GM12891 (cell line): ENCODE results near the gene EVI5.

Source experiments
- POLR2A ChIP-seq: IDR thresholded peaks from 2 replicates; pipeline ENCODE4 v1.6.1; 2011; ENCODE audit warnings: low read depth, low read length, control low read depth
- POLR2AphosphoS5 ChIP-seq: IDR thresholded peaks from 2 replicates; pipeline ENCODE4 v1.6.1; 2011; ENCODE audit warnings: low read depth, low read length, control low read depth
- SPI1 ChIP-seq: IDR thresholded peaks from 2 replicates; pipeline ENCODE4 v1.6.1; 2011; ENCODE audit warnings: low read depth, low read length, control low read depth
- TAF1 ChIP-seq: IDR thresholded peaks from 2 replicates; pipeline ENCODE4 v1.6.1; 2011; ENCODE audit warnings: low read depth, low read length, control low read depth

DNA sequence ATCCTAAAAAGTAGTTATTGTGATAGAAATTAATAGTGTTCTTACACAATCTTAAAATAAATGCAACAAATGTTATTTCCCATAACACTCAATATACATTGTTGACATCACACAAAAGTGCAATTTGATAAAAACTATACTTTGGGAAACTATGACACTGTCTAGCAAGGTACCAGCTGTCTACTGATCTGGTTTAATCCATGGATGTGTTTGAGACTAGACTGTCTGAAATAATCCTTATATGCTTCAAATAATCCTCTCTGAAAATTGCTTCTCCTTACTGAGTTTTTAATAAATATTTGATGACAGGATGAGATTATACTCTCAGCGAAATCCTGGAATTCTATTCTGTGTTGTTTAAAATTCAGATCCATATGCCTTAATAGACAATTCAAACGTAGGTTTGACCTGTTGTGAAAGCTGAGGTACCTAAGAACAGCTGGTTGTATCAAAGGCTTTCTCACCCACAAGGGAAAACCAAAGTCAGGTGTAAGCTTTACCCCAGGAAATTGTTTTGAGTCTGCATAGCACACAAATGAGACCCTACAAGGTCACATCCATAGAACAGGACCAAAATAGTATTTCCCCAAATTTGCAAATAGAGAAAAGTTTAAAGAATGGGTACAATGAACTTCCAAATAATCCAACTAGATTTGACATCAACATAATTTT is 289.4 kb downstream of the EVI5 start:
- TF ChIP-seq POLR2A, result no peak
- TF ChIP-seq SPI1, result no peak
- TF ChIP-seq TAF1, result no peak
- TF ChIP-seq POLR2AphosphoS5, result no peak
